H1 (cell line): ENCODE results near the gene PATJ. TPM values are rescaled to one million over a fixed set of nuclear protein-coding genes. Genes with fewer than 3 reads are reported as not detected.

Experiments used
- CTCF ChIA-PET: fragments of 300-600 bp; sonication (Branson Sonifier 250); formaldehyde crosslinking; loops from one replicate; lab custom pipeline; 2021; ENCODE audit not compliant: partially characterized antibody; lab: Charles Lee
- POLR2A ChIA-PET: fragments of 300-600 bp; sonication (Branson Sonifier 250); formaldehyde crosslinking; loops from one replicate; lab custom pipeline; 2021; ENCODE audit warnings: inconsistent platforms; ENCODE audit not compliant: partially characterized antibody; lab: Charles Lee
- DNase-seq, 2 experiments: peaks; one replicate each; pipeline versions ENCODE4 v3.0.0 to v3.0.0-alpha.2; 2010 to 2022; ENCODE audit warnings: low spot score in 2 of 2, low read depth in 1 of 2, mixed read lengths in 1 of 2
- FAIRE-seq: peaks from 2 replicates; lab custom pipeline; 2011; peaks lifted over from hg19 to GRCh38; lab: Jason Lieb, UNC
- H2AFZ ChIP-seq: 2 replicates; pipeline ENCODE4 v1.8.1; 2012; ENCODE audit warnings: low read length, inconsistent platforms
- H2AK5ac ChIP-seq: 2 replicates; pipeline ENCODE4 v1.6.1; 2013; ENCODE audit warnings: low read depth, low read length
- H2BK120ac ChIP-seq: replicated peaks from 2 replicates; pipeline ENCODE3; 2013; ENCODE audit warnings: low read depth, low read length, inconsistent platforms
- H2BK12ac ChIP-seq: 2 replicates; pipeline ENCODE4 v1.6.1; 2013; ENCODE audit warnings: low read depth, low read length
- H2BK15ac ChIP-seq: 2 replicates; pipeline ENCODE4 v1.6.1; 2013; ENCODE audit warnings: low read length
- H2BK20ac ChIP-seq: 2 replicates; pipeline ENCODE4 v1.6.1; 2013; ENCODE audit warnings: low read length
- H2BK5ac ChIP-seq: 2 replicates; pipeline ENCODE4 v1.6.1; 2013; ENCODE audit warnings: low read depth, low read length
- H3K14ac ChIP-seq: 2 replicates; pipeline ENCODE4 v1.6.1; 2013; ENCODE audit warnings: inconsistent platforms; ENCODE audit not compliant: insufficient read length
- H3K18ac ChIP-seq: 2 replicates; pipeline ENCODE4 v1.6.1; 2013; ENCODE audit warnings: low read length; ENCODE audit errors: extremely low read depth
- H3K23ac ChIP-seq: 2 replicates; pipeline ENCODE4 v1.6.1; 2013; ENCODE audit warnings: inconsistent platforms; ENCODE audit not compliant: insufficient read length
- H3K23me2 ChIP-seq: 2 replicates; pipeline ENCODE4 v1.6.1; 2013; ENCODE audit warnings: low read depth, low read length
- H3K27ac ChIP-seq: 2 replicates; pipeline ENCODE4 v1.6.1; 2011; ENCODE audit warnings: low read depth, low read length, inconsistent platforms
- H3K27me3 ChIP-seq, 4 experiments: replicated peaks in 1 of 4; 1 replicate in 1 of 4; 2 replicates in 3 of 4; pipeline versions ENCODE4 v1.6.1 to v1.8.1; 2011 to 2013; ENCODE audit warnings: low read length in 3 of 4, mild to moderate bottlenecking in 3 of 4, inconsistent platforms in 2 of 4, mixed read lengths in 2 of 4, moderate library complexity in 1 of 4; ENCODE audit not compliant: control insufficient read depth in 3 of 4, insufficient read depth in 3 of 4; ENCODE audit errors: extremely low read depth in 1 of 4
- H3K36me3 ChIP-seq, 4 experiments: 2 replicates each; pipeline versions ENCODE4 v1.6.1 to v1.8.1; 2011 to 2013; ENCODE audit warnings: mild to moderate bottlenecking in 4 of 4, low read length in 3 of 4, moderate library complexity in 2 of 4, control low read depth in 1 of 4, inconsistent platforms in 1 of 4; ENCODE audit not compliant: insufficient read depth in 4 of 4, control insufficient read depth in 2 of 4
- H3K4ac ChIP-seq: replicated peaks from 2 replicates; pipeline ENCODE3; 2013; ENCODE audit warnings: low read length, low read depth, mixed read lengths, inconsistent platforms; ENCODE audit not compliant: insufficient read length
- H3K4me1 ChIP-seq, 4 experiments: replicated peaks in 1 of 4; 1 replicate in 1 of 4; 2 replicates in 3 of 4; pipeline versions ENCODE4 v1.6.1 to v1.8.1; 2011 to 2013; ENCODE audit warnings: low read length in 3 of 4, inconsistent platforms in 2 of 4, mixed read lengths in 1 of 4; ENCODE audit not compliant: insufficient read depth in 4 of 4, control insufficient read depth in 3 of 4
- H3K4me2 ChIP-seq, 2 experiments: 2 replicates each; pipeline versions ENCODE4 v1.6.1 to v1.8.1; 2011 to 2013; ENCODE audit warnings: low read depth in 2 of 2, low read length in 2 of 2, control low read depth in 1 of 2, inconsistent platforms in 1 of 2, mild to moderate bottlenecking in 1 of 2; ENCODE audit not compliant: insufficient read depth in 1 of 2
- H3K4me3 ChIP-seq, 4 experiments: fragments of 200-600, 300-600 bp in 1 of 4; sonication (generic), shearing (Covaris generic), sonication (Bioruptor Twin) in 1 of 4; 2 replicates each; pipeline versions ENCODE4 v1.5.1 to v1.8.1; 2011 to 2016; ENCODE audit warnings: low read length in 4 of 4, low read depth in 3 of 4, control low read depth in 2 of 4, inconsistent platforms in 2 of 4, mild to moderate bottlenecking in 2 of 4, mixed read lengths in 1 of 4, moderate library complexity in 1 of 4; ENCODE audit not compliant: insufficient read depth in 2 of 4; ENCODE audit errors: extremely low read depth in 1 of 4
- H3K56ac ChIP-seq: replicated peaks from 2 replicates; pipeline ENCODE3; 2013; ENCODE audit warnings: low read depth, mild to moderate bottlenecking, mixed read lengths, low read length, inconsistent platforms; ENCODE audit not compliant: insufficient read length
- H3K79me1 ChIP-seq: 2 replicates; pipeline ENCODE4 v1.6.1; 2013; ENCODE audit warnings: low read depth, low read length, control low read depth
- H3K79me2 ChIP-seq, 2 experiments: 2 replicates each; pipeline versions ENCODE4 v1.6.1 to v1.8.1; 2012 to 2013; ENCODE audit warnings: low read length in 2 of 2, mild to moderate bottlenecking in 2 of 2, inconsistent platforms in 1 of 2; ENCODE audit not compliant: insufficient read depth in 2 of 2, control insufficient read depth in 1 of 2
- H3K9ac ChIP-seq, 4 experiments: replicated peaks in 1 of 4; 1 replicate in 1 of 4; 2 replicates in 3 of 4; pipeline versions ENCODE4 v1.6.1 to v1.8.1; 2011 to 2013; ENCODE audit warnings: low read depth in 3 of 4, low read length in 3 of 4, control low read depth in 2 of 4, mild to moderate bottlenecking in 2 of 4, moderate library complexity in 2 of 4, inconsistent platforms in 1 of 4; ENCODE audit errors: extremely low read depth in 1 of 4
- H3K9me3 ChIP-seq, 2 experiments: 2 replicates each; pipeline versions ENCODE4 v1.6.1 to v1.8.1; 2012 to 2013; ENCODE audit warnings: mild to moderate bottlenecking in 2 of 2, moderate library complexity in 2 of 2, control low read depth in 1 of 2, inconsistent platforms in 1 of 2, low read depth in 1 of 2, low read length in 1 of 2, mixed read lengths in 1 of 2; ENCODE audit not compliant: insufficient read depth in 2 of 2
- H4K20me1 ChIP-seq, 2 experiments: replicated peaks in 1 of 2; 2 replicates each; pipeline versions ENCODE3 to v1.8.1; 2011 to 2013; ENCODE audit warnings: inconsistent platforms in 2 of 2, low read length in 2 of 2, mild to moderate bottlenecking in 1 of 2; ENCODE audit not compliant: insufficient read depth in 2 of 2, control insufficient read depth in 1 of 2
- H4K5ac ChIP-seq: 2 replicates; pipeline ENCODE4 v1.6.1; 2013; ENCODE audit warnings: low read length, low read depth, mixed read lengths, inconsistent platforms; ENCODE audit not compliant: insufficient read length
- H4K8ac ChIP-seq: 2 replicates; pipeline ENCODE4 v1.8.0; 2013; ENCODE audit warnings: mild to moderate bottlenecking, moderate library complexity, low read length, inconsistent platforms; ENCODE audit not compliant: insufficient read depth; ENCODE audit errors: extremely low read depth
- H4K91ac ChIP-seq: replicated peaks from 2 replicates; pipeline ENCODE3; 2013; ENCODE audit warnings: low read length, mixed read lengths, inconsistent platforms; ENCODE audit not compliant: insufficient read length
- SUZ12 ChIP-seq: fragments of 200-600 bp; sonication (generic); IDR thresholded peaks from 2 replicates; pipeline ENCODE4 v1.6.1; 2012; ENCODE audit warnings: mild to moderate bottlenecking, inconsistent platforms, low read length, moderate library complexity, mixed read lengths
- WGBS, 2 experiments: shearing (Covaris generic) in 1 of 2; methylation state at CpG; one replicate each; pipeline versions ENCODE4 v1.1.6 to v1.1.7; 2013 to 2015; ENCODE audit warnings: low lambda C conversion rate in 2 of 2, mixed read lengths in 2 of 2, inconsistent platforms in 1 of 2, low coverage in 1 of 2, missing lambda C conversion rate in 1 of 2; ENCODE audit not compliant: insufficient replicate concordance in 2 of 2, insufficient coverage in 1 of 2, insufficient read length in 1 of 2; ENCODE audit errors: extremely low coverage in 1 of 2, missing lambda C conversion rate in 1 of 2; 5-methylcytosine and 5-hydroxymethylcytosine counted together
- polyA plus RNA-seq, 7 experiments: library from polyadenylated mRNA; depleted of rRNA in 3 of 7; stranded (reverse) in 5 of 7; unstranded in 2 of 7; fragments of >200 nt in 5 of 7; fragments of 200-250 nt in 2 of 7; gene quantifications; 1 replicate in 5 of 7; 2 replicates in 1 of 7; 4 replicates in 1 of 7; pipeline versions ENCODE4 v1.2.1 to v1.2.3, GENCODE V29; 2011 to 2013; ENCODE audit warnings: missing spikeins in 2 of 7, mixed read lengths in 2 of 7
- total RNA-seq: library from RNA; stranded (reverse); fragmentation: NEBNext Ultra II Directional; extraction: Animal tissue kit (Norgen Biotek cat#: 25700); gene quantifications from 2 replicates; pipeline ENCODE4 v1.2.1, GENCODE V29; 2021

PATJ gene
- total and polyA plus RNA-seq, 2 of the 8 experiments (the other 6 are each of a cell fraction or from before 2014, with no cell fraction given): 8.2 to 55.6 TPM

DNA sequence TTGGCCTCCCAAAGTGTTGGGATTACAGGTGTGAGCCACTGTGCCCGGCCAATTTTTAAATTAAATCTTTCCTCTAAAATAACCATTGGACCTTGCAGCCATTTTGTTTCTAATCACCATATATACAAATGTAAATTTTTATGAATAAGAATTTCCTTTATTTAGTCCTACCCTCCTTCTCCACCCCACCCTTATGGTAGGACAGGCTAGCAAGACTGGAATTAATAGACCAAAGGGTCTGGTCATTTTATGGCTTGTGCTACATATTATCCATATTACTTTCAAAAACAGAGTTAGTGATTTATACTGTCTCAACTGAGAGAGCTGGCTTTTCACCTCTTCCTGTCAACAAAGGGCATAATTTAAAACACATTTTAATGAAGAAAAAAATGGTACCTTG, 478.9 kb downstream of the PATJ start:
- Histone ChIP-seq H2BK20ac (no peak overlapping the region), H4K5ac (no peak overlapping the region), H3K4me1 (no peaks in the 10 kb centered on the region), H3K4me3 (no peak overlapping the region), H3K4me2 (no peak overlapping the region), H2BK15ac (no peak overlapping the region), H3K36me3 (peaks cover under 1 to 34% (median 12%) of the 10 kb centered on the region in 4 experiments; a peak in 7 of 8 replicates)
- 100% methylated on average over 1 of the region's 1 CpG; no CpG with 5 or more reads in 1 of the 2 experiments for WGBS, 2 experiments
- FAIRE-seq: no peak
- POLR2A ChIA-PET: interaction anchor here (0.6 to 11.7 kb wide), 8 partner anchors 8 to 1121 kb away, joined by 3 to 82 read pairs (median 8); no protein-coding TSS in a partner anchor
- no peak for TF ChIP-seq SUZ12
- TF ChIP-seq, all 59 proteins: peak for 0
- no peaks in the 10 kb centered on the region for H3K27me3 ChIP-seq
- no peak overlapping the region for H3K18ac ChIP-seq
- H3K9me3 ChIP-seq: no peaks in the 10 kb centered on the region; a peak in 1 of 4 replicates
- H4K8ac ChIP-seq: no peak overlapping the region
- H2AFZ ChIP-seq: no peak overlapping the region
- peaks cover 0 to 6% of the 10 kb centered on the region in 2 experiments; a peak in 2 of 4 replicates for H3K79me2 ChIP-seq
- peaks cover 3% of the 10 kb centered on the region; the same call in 1 of the 2 replicates for H3K79me1 ChIP-seq
- H4K91ac ChIP-seq: no peak overlapping the region
- no peak for DNase-seq
- no peak overlapping the region for H2BK5ac ChIP-seq
- CTCF ChIA-PET: interaction anchor here (0.9 to 1.0 kb wide), 2 partner anchors 9 to 186 kb away, joined by 3 to 4 read pairs; no protein-coding TSS in a partner anchor
- H3K14ac ChIP-seq: no peak overlapping the region
- no peak overlapping the region for H2AK5ac ChIP-seq
- H3K23ac ChIP-seq: no peak overlapping the region
- H3K56ac ChIP-seq: no peak overlapping the region
- no peak overlapping the region for H2BK12ac ChIP-seq
- no peak overlapping the region for H3K9ac ChIP-seq
- no peaks in the 10 kb centered on the region for H4K20me1 ChIP-seq
- H3K27ac ChIP-seq: no peak overlapping the region
- no peak overlapping the region for H2BK120ac ChIP-seq
- H3K4ac ChIP-seq: no peak overlapping the region
- no peaks in the 10 kb centered on the region for H3K23me2 ChIP-seq
